Lower lobe of right lung (tissue), 2 donors: Measurements from ENCODE around the gene SF3B1. TPM values are rescaled to one million over a fixed set of nuclear protein-coding genes. Genes with fewer than 3 reads are reported as not detected.

Experiments
- ATAC-seq, 2 donors: fragments of 200-7000 bp; cut with Tn5 transposase; one replicate each; pipeline ENCODE4 v1.9.1; 2020 to 2022; ENCODE audit warnings: mild to moderate bottlenecking in 2 of 2, moderate library complexity in 2 of 2
- DNase-seq: peaks from one replicate; pipeline ENCODE4 v3.0.0-alpha.2; 2020
- H3K27ac ChIP-seq: fragments of 200-600 bp; one replicate; pipeline ENCODE4 v1.8.0; 2022
- H3K27me3 ChIP-seq: fragments of 200-600 bp; one replicate; pipeline ENCODE4 v1.8.0; 2022; ENCODE audit warnings: low read depth
- H3K36me3 ChIP-seq: fragments of 200-600 bp; one replicate; pipeline ENCODE4 v1.8.0; 2022; ENCODE audit warnings: mild to moderate bottlenecking
- H3K4me1 ChIP-seq: fragments of 200-600 bp; one replicate; pipeline ENCODE4 v1.8.0; 2022
- H3K4me3 ChIP-seq: fragments of 200-600 bp; one replicate; pipeline ENCODE4 v1.8.0; 2022; ENCODE audit warnings: mild to moderate bottlenecking
- H3K9me3 ChIP-seq: fragments of 200-600 bp; one replicate; pipeline ENCODE4 v1.8.0; 2022
- intact Hi-C: fragments of 100-400 bp; cut with DNase I; formaldehyde crosslinking; loops from one replicate; pipeline ENCODE4 v1.11.0; 2022
- total RNA-seq: library from RNA; stranded (reverse); fragmentation: NEBNext Ultra II Directional; extraction: Animal tissue kit (Norgen Biotek cat#: 25700); gene quantifications from one replicate; pipeline ENCODE4 v1.2.1, GENCODE V29; 2021
- TF ChIP-seq, protein P1 (sequence below): fragments of 200-600 bp; IDR thresholded peaks from one replicate; pipeline ENCODE4 v1.8.0; 2022; ENCODE audit warnings: antibody characterized with exemption, mild to moderate bottlenecking
- donor health status: DM: no; HTN: yes; CAD: no; lungs with severe emphysema.

The SF3B1 gene
- total RNA-seq, 1 donor from 2014 or later, result 230 TPM

DNA sequence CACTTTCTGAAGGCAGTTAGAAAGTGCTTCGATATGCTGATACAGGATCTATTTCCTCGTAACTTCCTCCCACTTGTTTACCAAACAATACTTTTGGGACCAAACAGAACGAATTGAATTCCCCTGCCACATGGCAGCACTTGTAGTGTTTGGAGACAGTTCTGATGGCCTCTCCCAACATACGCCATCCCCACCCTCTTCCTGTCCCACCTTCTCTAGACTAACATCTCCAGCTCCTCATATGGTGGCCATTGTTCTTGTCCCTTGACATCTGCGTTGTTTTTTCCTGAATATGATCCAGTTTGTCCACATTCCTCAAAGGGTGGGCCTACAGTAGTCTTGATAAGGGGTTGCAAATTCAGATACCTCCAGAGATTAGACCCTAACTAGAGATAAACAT is 70.8 kb downstream of the SF3B1 start:
- intact Hi-C loops, result no loop called here
- no peaks in the 10 kb centered on the region for H3K27me3 ChIP-seq
- no peaks in the 10 kb centered on the region for H3K4me1 ChIP-seq
- ATAC-seq (no peak), DNase-seq (no peak)
- H3K36me3 ChIP-seq, result no peaks in the 10 kb centered on the region
- TF ChIP-seq, protein P1, sequence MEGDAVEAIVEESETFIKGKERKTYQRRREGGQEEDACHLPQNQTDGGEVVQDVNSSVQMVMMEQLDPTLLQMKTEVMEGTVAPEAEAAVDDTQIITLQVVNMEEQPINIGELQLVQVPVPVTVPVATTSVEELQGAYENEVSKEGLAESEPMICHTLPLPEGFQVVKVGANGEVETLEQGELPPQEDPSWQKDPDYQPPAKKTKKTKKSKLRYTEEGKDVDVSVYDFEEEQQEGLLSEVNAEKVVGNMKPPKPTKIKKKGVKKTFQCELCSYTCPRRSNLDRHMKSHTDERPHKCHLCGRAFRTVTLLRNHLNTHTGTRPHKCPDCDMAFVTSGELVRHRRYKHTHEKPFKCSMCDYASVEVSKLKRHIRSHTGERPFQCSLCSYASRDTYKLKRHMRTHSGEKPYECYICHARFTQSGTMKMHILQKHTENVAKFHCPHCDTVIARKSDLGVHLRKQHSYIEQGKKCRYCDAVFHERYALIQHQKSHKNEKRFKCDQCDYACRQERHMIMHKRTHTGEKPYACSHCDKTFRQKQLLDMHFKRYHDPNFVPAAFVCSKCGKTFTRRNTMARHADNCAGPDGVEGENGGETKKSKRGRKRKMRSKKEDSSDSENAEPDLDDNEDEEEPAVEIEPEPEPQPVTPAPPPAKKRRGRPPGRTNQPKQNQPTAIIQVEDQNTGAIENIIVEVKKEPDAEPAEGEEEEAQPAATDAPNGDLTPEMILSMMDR, result no peak
- H3K27ac ChIP-seq, result no peak overlapping the region
- H3K4me3 ChIP-seq, result no peak overlapping the region
- no peaks in the 10 kb centered on the region for H3K9me3 ChIP-seq

- no peaks in the 10 kb centered on the region for H3K27me3 ChIP-seq
- ATAC-seq, result no peak
- no peak overlapping the region for H3K27ac ChIP-seq
- H3K4me3 ChIP-seq, result no peak overlapping the region
- no peak for DNase-seq
- no peaks in the 10 kb centered on the region for H3K4me1 ChIP-seq
- intact Hi-C loops, result no loop called here
- TF ChIP-seq, protein P1, result no peak
- H3K36me3 ChIP-seq, result no peaks in the 10 kb centered on the region
- H3K9me3 ChIP-seq, result no peaks in the 10 kb centered on the region
Measured at GRCh38 chr2:197360744-197361156, 74.1 kb downstream of the SF3B1 start.

DNA sequence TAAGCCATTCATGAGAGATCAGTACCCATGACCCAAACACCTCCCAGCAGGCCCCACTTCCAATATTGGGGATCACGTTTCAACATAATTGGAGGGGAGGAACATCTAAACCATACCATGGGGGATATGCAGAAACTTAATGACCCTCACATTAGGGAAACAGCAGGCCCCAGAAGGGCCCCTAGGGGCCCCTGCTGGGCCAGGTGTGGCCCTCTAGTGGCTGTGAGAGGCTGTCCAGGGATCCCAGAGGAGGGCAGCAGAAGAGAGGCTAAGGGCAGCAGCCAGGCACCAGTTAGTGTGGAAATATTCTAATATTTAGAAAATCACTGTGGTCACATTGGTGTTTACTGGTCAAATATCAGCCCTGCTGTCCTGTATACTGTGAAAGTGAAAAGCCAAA is 75.0 kb downstream of the SF3B1 start:
- H3K9me3 ChIP-seq, result no peaks in the 10 kb centered on the region
- no peaks in the 10 kb centered on the region for H3K4me1 ChIP-seq
- no peaks in the 10 kb centered on the region for H3K27me3 ChIP-seq
- H3K4me3 ChIP-seq, result no peak overlapping the region
- intact Hi-C loops, result no loop called here
- TF ChIP-seq, protein P1, result no peak
- ATAC-seq, result no peak
- H3K36me3 ChIP-seq, result no peaks in the 10 kb centered on the region
- no peak for DNase-seq
- H3K27ac ChIP-seq, result no peak overlapping the region

GRCh38 chr2:197358931-197359330 is 75.9 kb downstream of the SF3B1 start:
- Histone ChIP-seq H3K4me1 (no peaks in the 10 kb centered on the region), H3K27me3 (no peaks in the 10 kb centered on the region), H3K27ac (no peak overlapping the region), H3K36me3 (no peaks in the 10 kb centered on the region), H3K9me3 (no peaks in the 10 kb centered on the region), H3K4me3 (no peak overlapping the region)
- DNase-seq, result no peak
- TF ChIP-seq, protein P1, result no peak
- intact Hi-C loops, result no loop called here
- ATAC-seq, result no peak

- DNase-seq, result no peak
- H3K27me3 ChIP-seq, result no peaks in the 10 kb centered on the region
- no peak overlapping the region for H3K27ac ChIP-seq
- H3K9me3 ChIP-seq, result no peaks in the 10 kb centered on the region
- intact Hi-C loops, result no loop called here
- H3K4me1 ChIP-seq, result no peaks in the 10 kb centered on the region
- ATAC-seq, result no peak
- no peak overlapping the region for H3K4me3 ChIP-seq
- no peaks in the 10 kb centered on the region for H3K36me3 ChIP-seq
- TF ChIP-seq, protein P1, result no peak
Measured at GRCh38 chr2:197357986-197358385, 76.8 kb downstream of the SF3B1 start.

- Histone ChIP-seq H3K27ac (no peak overlapping the region), H3K4me3 (no peak overlapping the region), H3K4me1 (no peaks in the 10 kb centered on the region), H3K27me3 (no peaks in the 10 kb centered on the region), H3K36me3 (no peaks in the 10 kb centered on the region), H3K9me3 (no peaks in the 10 kb centered on the region)
- TF ChIP-seq, protein P1, result no peak
- ATAC-seq (no peak), DNase-seq (no peak)
- intact Hi-C loops, result no loop called here
Measured at GRCh38 chr2:197356136-197356535, 78.7 kb downstream of the SF3B1 start.
